IPS-11a (cell line): ENCODE measurements around the gene ZMAT5.
A peak's percentile ranks its signal among the peaks of the same experiment; 100 is the strongest.

ENCODE experiments used
- H3K4me3 ChIP-seq: one replicate; pipeline ENCODE4 v1.5.1; 2013; ENCODE audit warnings: low read depth, low read length, control low read depth

Gene ZMAT5, protein sequence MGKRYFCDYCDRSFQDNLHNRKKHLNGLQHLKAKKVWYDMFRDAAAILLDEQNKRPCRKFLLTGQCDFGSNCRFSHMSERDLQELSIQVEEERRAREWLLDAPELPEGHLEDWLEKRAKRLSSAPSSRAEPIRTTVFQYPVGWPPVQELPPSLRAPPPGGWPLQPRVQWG

DNA sequence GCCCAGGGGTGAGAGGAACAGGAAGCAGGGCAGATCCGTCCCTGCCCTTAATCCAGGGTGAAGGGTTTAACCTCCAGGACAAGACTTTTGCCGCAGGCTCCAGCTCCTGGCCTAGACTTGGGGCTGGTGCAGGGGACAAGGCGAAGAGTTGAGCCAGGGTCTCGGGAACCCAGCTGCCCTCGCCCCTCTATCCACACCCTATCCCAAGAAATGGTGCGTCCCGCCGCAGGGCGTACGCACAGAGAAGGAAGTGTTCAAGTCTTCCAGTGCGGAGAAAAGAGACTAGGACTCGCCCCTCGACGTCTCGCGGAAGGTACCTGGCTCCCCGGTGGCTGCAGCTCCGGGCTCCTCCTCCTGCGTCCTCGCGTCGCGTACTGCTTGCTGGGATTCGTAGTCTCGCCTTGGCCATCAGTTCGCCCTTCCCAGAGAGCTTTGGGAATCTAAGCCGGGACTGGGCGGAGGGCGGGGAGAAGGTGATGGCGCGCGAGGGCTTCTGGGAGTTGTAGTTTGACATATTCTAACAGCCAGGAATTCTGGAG, at the start of gene ZMAT5:
Gene ZMAT5 (minus strand): TSS at position 376 of the 539 bp plus-strand sequence. CDS start 18,463 bp downstream, outside the sequence.
- H3K4me3 ChIP-seq, result peak within 1 kb of the TSS; percentile 91

DNA sequence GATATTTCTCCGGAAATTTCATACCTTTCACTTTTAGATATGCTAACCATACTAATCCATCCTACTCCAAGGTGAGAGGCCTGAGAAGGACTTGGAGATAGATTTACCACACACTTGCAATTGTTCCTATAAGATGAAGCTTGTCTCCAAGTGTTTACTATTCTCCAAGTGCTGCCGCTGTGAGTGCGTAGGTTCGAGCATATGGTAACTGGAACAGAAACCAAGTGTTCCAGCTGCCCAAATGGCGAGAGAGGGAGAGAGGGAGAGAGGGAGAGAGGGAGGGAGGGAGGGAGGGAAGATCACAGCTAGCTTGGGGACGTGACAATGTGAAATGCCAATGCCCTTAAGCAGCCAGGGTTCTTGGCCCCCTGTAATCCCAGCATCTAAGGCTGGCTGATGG, 49.7 kb upstream of the ZMAT5 start:
- H3K4me3 ChIP-seq, result no peak overlapping the region

DNA sequence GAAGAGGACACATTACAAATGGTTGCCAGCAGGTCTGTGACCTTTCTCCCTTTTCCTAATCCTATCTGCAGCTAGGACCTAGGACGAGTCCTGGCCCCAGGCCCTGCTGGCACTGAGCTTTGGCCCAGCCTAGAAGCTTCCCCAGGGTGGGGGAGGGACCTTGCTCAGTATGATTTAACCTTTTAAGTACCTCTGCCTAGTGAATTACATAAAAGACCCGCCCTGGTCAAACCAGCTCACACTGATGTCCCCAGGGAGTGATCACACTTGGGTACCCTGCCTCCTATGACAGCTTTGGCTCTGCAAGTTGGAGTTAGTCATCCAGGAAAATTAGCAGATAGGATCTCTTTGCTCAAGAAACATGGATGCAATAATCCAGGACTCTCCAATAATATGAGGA, 49.3 kb upstream of the ZMAT5 start:
- no peak overlapping the region for H3K4me3 ChIP-seq

DNA sequence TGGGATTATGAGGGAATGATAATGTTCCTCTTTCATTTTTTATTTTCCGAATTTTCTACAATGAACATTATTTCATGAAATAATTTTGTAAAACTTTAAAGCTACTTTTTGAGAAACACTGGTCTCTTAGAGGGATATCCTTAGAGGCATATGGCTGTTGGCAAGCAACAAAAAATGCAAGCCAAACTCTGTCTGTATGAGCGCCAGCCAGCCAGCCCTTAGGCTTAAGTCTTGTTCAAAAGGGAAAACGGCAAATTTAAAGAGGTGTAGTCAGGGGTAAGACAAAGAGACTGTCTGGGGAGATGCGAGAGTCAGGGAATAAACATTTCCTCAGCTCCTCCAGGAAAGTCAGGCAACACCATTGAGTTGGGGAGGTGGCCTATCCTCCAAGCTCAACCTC, 48.8 kb upstream of the ZMAT5 start:
- H3K4me3 ChIP-seq, result no peak overlapping the region

DNA sequence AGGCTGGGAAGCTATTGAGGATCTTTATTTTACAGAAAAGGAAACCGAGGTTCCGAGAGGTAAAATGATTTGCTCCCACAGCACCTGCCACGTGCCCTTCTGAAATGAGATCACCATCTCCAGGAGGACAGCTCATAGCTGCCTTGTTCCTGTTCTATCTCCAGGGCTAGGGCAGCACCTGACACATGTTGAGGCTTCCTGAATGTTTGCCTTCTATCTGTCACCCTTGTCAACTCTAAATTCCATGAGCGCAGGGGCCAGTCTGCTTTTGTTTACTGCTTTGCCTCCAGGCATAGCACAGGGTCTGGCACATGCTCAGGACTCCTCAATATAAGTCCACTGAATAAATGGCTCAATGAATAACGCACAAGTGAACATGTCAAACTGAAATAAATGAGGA, 47.2 kb upstream of the ZMAT5 start:
- H3K4me3 ChIP-seq, result no peak overlapping the region

DNA sequence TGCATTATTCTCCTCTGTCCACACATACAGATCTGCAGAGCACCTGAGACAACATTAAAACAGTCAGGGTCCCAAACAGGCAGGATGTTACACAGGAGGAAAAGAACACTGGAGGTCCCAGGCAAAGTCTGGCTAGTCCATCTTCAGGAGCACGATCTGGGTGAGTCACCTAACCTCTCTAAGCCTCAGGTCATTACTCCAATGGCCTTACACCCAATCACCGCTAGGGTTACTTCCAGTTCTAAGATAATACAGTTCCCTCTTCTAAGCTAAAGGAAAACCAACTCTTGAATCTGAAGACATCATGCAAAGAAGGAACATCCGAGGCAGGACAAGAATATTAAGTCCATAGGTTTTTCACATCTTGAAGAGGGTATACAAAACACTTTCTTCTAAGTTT, 46.8 kb upstream of the ZMAT5 start:
- H3K4me3 ChIP-seq, result no peak overlapping the region

DNA sequence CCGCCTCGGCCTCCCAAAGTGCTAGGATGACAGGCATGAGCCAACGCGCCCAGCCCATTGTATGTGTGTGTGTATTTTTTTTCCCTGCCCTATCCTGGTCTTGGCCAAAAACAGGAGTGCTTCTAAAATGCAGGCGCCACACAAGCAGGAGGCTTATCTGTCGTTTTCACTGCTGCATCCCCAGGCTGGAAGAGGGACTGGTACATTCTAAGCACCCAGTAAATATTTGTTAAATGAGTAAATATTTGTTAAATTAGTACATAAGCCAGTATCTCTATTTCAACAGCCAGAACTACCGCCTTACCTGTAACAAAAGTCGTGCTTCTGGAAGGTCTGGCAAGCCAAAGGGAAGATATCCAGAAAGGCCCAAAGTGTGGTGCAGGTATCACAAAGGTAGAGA, 46.3 kb upstream of the ZMAT5 start:
- no peak overlapping the region for H3K4me3 ChIP-seq

DNA sequence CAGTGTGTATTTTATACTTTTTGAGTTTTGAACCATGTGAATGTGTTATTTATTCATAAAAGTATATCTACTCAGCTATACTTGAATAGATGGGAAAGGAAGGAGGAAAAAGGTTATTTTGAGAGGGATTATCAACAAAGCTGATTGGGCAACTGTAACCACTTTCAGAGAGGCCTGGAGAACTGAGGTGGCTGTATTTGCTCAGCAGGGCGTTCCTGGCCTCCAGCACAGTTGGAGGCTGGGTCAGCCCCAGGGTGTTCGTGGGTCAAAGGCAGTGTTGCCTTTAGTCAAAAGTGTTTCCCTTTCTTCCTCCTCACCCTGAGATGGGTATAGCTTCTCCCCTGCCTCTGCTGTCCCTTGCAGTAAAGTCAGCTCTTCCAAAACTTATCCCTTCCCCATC, 44.6 kb upstream of the ZMAT5 start:
- no peak overlapping the region for H3K4me3 ChIP-seq

DNA sequence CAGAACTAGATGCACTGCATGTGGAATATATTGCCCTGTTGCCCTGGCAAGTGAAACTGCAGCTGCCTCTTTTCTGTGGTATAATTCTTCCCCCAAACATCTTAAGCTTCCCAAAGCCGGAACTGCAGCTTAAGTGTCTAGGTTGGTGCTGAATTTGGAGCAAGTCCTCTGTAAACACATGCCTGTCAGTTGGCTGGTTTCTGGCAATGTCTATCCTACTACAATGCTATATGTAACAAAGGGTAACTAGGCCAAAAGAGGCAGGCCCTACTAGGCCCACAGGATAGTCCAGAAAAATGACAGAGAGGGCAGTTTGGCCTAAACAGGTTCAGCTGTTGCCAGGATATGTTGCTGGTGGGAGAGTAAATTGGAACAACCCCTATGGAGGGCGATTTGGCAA, 43.4 kb upstream of the ZMAT5 start:
- no peak overlapping the region for H3K4me3 ChIP-seq

DNA sequence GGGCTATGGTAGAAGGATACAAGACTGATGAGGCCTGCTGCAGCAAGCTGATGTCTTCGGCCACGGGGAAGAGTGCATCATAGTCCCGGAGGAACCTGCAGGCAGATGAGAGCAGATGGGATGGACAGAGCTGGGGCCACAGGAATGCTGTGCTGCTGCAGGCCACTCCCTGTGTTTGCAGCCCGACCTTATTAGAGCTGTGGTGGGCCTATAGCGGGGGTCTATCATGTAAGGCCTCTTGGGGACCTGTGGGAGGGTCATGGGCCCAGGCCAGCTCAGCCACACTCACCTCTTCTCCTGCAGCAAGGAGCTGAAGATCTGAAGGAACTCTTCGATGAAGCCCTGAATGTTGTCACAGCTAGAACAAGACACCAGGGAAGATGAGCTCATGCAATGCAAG, 39.4 kb upstream of the ZMAT5 start:
- H3K4me3 ChIP-seq, result no peak overlapping the region

DNA sequence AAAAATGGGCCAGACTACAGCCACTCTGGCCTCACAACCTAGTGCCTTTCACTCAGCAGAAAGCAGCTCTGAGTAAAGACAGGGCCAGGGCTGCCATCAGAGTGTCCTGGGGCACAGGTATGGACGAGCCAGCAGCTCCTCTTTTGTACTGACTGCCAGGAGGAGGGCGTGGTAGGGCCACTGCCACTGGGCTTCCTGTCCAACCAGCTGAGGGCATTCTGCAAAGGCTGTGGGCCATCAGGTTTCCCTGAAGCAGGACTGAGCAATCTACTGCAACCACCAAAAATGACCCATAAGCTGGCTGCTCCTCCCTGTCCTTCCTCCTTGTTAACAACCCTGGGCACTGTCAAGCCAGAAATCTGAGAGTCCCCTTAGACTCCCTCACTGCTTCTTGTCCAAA, 38.2 kb upstream of the ZMAT5 start:
- no peak overlapping the region for H3K4me3 ChIP-seq

DNA sequence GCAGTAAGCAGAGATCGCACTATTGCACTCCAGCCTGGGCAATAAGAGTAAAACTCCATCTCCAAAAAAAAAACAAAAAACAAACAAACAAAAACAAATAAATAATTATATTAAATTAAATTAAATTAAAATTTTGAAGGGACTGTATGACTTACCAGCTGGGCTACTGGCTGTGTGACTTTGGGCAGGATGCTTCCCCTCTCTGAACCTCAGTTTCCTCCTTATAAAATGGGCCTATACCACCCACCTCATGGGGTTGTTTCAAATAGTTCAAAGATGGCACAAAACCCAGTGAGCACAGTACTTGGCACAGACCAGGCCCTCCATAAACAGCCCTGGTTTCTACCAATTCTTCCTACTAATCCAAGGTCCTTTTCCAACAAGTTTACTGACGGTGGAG, 36.4 kb upstream of the ZMAT5 start:
- H3K4me3 ChIP-seq, result no peak overlapping the region

DNA sequence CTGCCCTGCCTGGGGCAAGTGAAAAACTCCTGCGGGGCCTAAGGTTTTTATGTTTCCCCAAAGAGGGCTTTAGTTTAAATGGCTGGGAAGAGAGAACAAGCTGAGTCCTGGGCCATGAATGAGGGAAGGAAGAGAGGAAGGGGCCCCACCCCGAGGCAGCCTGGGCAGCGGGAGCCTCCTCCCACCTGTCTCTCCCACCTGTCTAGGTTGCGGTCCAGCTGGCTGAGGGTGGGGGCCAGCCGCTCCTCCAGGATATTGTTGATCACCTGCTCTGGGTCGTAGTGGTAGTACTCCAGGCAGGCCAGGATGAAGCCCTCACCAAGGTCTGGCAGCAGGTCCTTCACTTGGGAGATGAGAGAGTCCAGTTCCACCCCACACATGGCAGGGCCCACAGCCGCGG, 35.0 kb upstream of the ZMAT5 start:
- no peak overlapping the region for H3K4me3 ChIP-seq

DNA sequence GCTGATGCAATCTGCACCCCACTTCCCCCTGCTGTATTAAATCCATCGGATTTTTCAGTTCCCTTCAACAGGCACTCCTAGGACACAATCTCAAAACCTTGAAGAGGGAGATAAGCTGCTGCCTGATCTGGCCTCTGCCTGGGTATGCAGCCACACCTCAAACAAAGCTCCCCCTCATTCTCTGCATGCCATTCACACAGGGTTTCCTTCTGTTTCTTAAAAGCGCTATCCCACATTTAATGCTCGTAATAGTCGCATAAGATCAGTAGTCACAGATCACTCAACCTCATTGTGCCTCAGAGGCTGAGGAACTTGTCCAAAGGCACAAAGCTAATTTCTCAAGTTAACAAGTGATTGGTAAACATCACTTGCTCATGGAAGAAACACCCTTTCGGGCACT, 34.3 kb upstream of the ZMAT5 start:
- no peak overlapping the region for H3K4me3 ChIP-seq

DNA sequence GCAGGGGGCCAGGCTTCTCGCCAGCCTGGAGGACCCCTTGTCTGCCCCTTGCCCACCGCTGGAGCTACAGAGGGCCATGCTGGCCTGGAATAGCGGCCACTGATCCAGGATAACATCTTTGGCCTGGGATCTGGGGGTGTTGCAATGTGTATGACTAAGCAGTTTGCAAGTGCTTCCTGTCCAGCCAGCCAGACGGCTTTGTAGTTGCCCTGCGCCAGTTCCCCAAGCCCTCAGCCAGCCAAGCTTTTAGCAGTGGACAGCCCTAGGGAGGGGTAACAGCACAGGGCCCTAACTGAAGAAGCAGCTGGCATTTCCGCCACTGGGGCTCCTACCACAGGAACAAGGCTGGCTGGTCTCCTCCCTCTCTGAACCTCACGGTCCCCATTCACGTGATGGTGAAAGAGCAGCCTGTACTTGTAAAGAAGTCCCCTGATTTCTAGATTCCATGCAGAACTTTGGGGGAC, 32.4 kb upstream of the ZMAT5 start:
- H3K4me3 ChIP-seq, result no peak overlapping the region

DNA sequence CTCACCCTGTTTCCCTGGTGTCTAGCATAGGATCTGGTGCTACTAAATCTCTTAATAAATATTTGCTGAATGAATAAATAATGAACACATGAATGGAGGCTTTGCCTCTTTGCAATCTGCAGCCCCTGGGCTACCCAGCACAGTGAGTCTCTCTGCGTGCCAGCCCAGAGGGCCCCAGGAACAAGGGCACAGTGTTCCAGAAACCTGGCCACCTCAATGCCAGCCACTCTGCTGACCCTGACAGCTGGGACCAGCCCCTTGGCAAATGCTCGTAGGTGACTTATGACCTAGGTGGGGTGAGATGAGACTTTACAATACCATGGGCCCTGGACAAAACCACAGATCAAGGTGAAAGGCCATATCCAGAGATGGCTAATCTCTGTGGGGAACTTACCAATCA, 32.0 kb upstream of the ZMAT5 start:
- no peak overlapping the region for H3K4me3 ChIP-seq

DNA sequence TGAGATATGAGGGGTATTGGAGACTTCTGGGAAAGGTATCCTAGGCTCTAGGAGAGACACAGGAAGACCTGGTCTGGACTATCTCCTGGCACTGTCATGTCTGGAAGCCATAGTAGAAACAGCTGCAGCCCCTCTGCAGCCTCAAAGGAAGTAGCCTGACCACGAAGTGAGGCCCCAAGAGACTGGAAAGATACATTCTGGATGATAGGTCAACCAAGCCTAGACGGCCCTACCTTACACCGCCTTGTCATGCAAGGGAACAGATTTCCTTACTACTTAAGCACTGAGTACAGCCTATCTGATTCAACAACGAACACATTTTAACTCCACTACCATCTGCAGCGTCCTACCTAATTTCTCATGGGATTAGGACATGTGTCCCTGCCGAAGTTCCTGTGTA, 31.5 kb upstream of the ZMAT5 start:
- H3K4me3 ChIP-seq, result no peak overlapping the region

DNA sequence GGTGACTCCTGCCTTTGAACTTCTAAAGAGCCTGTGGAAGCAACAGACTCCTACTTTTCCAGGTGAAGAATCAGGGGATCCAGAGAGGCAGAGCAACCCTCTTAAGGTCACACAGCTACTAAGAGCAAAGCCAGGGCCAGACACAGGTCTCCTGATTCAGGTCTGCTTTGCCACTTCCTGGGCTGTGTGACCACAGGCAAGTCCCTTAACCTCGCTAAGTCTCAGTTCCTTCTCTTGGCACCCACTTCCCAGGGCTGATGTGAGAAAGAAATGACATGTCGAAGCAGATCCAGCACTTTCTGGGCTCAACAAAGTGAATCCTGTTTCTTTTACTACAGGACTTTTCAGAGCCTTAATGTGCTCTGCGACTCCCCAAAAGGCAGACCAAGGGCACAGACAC, 30.5 kb upstream of the ZMAT5 start:
- H3K4me3 ChIP-seq, result no peak overlapping the region

DNA sequence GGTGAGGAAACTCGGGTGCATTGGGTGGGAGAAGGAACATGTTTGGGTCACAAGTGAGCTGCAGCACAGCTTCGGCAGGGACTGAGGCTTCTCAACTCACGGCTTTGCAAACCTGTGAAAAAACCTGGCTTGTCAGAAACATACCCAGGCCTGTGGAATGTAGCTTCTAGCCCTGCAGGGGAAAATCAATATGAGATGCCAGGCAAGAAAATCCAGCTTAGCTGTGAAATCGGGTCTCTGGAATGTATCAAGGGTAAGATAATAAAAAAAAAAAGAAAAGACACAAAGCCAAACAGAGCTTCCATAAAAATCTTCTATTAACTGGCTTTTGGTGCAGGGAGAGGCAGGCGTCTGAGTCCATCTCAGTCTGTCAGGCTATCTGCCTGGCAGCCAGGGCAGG, 28.9 kb upstream of the ZMAT5 start:
- H3K4me3 ChIP-seq, result no peak overlapping the region

DNA sequence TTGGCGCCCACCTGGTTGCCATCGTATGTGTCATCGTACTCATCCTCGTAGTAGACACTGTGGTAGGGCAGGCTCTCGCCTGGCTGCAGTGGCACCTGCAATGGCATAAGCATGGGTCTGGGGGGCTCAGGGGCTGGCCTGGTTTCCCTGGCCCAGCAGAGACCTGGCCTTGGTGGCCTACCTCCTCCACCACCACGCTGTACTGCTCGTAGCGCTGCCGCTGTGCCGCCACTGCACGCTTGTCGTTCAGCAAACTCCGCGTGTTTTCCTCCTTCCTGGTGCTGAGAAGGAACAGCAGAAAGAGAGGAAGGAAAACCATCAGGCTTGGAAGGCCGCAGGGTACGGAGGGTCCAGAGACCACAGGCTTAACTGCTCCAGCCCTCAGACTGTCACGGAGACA, 26.6 kb upstream of the ZMAT5 start:
- H3K4me3 ChIP-seq, result no peak overlapping the region

DNA sequence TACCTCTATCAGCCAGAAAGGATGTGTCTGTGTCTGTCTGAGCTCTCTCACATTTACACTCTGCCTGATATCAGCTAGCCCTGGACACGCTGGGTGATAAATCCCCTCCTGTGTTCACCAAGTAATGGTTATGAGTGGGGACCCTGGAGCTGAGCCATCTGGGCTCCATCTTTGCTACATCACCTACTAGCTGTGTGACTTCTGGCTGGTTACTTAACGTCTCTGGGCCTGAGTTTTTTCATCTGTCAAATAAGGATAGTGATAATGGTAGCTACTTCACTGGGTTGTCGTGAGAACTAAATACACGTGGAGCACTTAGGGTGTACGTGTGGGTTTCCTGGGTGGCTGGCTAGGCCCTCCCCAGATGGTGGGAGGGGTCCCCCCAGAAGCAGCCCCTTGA, 23.3 kb upstream of the ZMAT5 start:
- no peak overlapping the region for H3K4me3 ChIP-seq

DNA sequence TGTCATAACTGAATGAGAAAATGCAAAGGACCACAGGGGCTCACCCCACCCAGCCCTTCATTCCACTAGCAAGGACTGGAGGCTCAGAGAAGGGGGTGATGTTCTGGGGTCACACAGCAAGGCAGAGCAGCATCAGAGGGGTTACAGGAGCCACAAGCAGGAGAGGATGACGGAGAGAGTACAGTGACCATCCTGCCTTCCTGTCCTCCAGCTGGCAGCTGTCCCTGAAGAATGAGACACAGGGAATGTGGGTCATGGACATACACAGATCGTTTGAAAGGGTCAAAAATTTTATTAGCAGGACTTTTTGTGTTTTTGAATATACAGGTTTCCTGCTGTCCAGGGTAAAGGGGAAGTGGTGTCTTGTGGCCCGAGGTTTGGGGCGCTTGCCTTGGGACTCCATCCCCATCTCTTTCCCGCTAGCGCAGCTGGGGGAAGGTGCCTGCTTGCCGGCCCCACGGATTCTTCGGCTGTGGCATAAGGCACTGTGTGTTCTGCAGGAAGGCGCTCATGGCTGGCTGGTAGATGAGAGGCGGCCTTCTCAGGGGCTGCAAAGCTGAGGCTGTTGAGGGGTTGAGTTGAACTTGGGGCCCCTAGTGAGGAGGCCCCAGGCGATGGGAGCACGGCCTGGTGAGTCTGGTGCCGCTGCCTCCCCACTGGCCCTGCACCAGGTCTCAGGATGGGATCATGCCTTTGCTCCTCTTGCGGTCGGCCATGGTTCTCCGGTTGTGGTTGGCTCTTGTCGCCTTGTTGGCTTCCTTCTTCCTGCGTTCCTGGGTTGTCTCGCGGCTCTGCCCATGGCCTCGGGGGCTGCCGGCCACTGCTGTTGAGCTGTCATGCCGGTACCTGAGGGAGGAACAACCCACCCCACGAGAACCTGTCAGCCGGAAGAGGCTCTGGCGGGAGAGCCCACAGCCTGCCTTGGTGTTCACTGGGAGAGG, 21.8 kb upstream of the ZMAT5 start:
- no peak overlapping the region for H3K4me3 ChIP-seq
